Suppressor macrophage treated with lipopolysaccharide for 4 hours (primary cell): ENCODE measurements around the gene MSI2.

Source experiments
- DNase-seq: peaks from one replicate; pipeline ENCODE4 v3.0.0-alpha.2; 2020

MSI2 gene

DNA sequence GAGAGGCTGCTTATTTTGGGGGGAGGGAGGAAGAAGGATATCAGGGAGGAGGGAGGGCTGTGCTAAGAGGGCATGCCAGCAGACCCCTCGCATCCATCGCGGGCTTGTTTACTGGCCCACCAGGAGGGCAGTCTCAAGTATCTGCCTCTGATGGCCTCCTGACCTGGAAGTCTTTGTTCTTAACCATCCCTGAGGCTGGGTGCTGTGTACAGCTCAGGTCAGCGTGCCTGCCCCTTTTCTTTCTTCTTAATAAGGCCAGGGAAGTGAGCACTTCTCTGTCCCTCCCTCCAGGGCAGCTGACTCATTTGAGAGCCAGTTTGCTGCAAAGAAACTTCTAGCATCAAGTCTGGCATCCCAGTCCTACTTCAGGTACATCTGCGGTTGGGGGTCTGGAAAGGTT is 331.8 kb downstream of the MSI2 start:
- DNase-seq: no peak

DNA sequence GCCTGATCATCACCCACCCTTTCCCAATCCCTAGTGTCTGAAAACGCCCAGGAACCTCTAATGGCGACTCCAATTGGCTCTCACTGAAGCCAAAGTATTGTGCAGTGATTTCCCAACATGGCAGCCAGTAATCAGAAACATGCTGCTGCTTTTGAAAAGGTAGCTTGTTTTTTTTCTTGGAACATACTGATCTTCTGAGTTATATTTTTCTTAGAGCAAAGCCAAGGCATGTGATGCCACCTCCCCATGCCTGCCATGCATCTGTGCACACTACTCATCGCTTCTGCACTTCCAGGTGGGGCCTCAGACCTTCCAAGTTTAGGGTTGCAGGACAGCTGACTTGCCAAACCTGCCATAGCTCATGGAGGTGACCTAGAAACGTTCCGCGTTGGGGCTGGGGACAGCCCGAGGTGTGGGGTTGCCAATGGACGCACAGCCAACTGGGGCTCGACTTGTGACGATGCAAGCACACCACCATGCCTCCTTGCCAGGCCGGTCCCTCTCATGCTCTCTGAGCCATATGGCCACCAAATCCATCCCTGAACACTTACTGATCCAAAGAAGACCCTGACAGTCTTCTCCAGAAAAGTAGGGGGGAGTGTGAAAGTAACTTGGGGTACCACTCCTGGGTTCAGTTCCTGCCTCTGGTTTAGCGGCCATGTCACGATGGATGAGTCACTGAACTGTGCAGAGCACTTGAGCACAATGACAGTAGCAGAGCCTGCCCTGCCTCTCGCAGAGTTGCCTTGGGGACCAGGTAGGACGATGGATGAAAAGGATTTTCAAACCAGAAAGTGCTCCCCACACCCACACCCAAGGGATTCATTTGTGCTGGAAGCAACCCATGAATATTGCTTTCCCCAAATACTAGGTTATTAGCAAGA is 333.1 kb downstream of the MSI2 start:
- no peak for DNase-seq

DNA sequence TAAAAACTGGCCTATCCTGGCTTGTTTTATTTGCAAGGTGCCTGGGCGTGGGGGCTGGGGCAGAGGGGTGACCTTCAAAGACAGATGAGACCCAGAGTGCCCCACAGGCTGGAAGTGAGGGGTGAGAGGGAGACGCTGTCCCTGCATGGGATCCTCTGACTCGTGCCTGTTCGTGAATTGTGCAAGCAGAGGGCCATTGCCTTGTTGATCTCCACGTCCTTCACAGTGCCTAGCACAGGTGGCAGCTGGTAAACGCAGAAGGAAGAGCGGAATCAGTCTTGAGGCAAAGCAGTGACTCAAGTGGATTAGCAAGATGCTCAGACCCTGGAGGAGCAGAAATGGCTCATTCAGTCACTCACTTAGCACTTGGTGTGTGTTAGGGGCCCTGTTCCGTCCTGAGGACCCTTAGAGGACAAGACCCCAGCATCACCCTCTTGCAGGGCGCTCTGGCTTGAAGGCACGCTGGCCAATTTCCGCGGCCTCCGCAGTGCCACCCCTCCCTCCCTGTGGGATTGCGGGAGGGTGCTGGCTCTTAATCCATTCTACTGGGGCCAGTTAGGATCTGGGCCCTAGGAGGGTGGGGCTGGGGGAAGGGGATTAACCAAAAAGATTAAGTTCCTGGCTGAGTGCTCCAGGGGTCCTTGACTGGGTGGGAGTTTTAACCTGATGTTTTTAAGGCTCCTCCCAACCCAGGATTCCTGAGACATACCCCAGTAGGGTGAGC is 337.6 kb downstream of the MSI2 start:
- DNase-seq: no peak

DNA sequence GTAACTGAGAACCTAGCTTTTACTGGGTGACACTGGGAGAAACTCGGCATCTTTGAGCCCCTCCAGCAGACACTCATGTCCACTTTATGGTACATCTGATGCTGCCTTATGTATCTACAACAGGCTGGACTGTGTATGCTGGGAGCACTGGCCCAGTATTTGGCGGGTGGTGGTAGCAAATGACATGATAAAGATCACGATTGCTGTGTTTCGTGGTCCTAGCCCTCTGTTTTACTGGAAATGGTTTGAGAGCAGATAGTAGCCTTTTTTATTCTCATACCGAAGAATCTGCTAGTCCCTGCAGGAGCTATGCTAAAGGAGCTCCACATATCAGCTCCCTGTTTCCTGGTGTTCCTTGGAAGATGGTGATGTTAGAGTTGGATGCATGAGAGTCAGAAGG is 338.4 kb downstream of the MSI2 start:
- DNase-seq: no peak

DNA sequence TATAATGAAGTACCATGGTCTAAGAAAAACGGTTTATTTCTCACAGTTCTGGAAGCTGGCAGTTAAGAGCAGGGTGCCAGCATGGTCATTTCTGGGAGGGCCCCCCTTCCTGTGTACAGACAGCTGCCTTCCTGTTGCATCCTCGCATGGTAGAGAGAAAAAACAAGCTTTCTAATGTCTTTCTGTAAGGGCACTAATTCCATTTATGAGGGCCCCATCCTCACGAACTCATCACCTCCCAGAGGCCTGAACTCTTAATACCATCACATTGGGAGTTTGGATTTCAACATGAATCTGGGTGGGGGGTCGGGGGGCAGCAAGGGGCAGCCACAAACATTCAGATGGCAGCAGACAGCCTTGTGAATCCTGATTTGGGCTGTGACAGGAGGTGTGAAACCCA is 339.1 kb downstream of the MSI2 start:
- no peak for DNase-seq

DNA sequence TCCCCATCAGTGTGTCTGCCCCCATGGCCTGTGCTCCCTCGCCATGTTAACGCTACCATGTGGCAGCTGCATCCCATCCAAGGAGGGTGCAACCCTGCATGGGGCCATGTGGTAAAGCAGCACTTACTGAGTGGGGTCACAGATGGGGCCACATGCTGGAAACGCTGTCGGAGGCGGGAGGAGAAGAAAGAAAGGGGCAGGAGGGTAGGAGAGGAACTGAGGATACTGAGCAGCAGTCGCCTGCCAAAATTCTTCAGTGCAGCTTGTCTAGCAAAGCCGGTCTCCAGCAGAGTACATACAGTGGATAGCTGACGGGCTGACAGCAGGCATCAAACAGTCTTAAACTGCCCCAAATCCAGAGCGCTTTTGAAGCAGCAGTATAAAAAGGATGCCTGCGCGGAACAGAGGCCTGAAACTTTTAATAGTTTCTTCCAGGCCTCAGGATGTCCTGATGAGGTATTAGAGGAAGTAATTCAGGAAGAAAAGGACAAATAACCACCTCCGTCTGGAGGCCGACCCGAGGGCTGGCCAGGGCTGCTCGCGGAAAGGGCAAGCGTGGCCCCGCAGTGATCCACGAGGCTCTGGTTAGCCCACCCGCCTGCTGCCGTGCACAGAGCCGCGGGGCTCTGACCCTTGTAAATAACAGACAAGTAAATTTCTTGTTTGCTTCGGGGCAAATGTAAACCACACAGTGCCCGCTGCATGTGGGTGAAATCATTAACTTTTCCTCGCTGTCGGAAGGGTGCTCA is 339.8 kb downstream of the MSI2 start:
- no peak for DNase-seq

DNA sequence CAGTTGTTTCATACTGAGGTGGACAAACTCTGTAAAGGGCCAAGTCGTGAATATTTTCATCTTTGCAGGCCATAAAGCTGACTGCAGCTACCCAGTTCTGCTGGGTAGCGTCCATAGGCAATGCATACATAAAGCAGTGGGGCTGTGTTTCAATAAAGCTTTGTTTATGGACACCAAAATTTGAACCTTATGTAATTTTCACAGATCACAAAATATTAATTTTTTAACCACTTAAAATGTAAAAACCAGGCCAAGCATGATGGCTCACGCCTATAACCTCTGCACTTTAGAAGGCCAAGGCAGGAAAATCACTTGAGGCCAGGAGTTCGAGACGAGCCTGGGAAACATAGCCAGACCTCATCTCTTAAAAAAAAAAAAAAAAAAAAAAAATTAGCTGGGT is 340.8 kb downstream of the MSI2 start:
- no peak for DNase-seq

DNA sequence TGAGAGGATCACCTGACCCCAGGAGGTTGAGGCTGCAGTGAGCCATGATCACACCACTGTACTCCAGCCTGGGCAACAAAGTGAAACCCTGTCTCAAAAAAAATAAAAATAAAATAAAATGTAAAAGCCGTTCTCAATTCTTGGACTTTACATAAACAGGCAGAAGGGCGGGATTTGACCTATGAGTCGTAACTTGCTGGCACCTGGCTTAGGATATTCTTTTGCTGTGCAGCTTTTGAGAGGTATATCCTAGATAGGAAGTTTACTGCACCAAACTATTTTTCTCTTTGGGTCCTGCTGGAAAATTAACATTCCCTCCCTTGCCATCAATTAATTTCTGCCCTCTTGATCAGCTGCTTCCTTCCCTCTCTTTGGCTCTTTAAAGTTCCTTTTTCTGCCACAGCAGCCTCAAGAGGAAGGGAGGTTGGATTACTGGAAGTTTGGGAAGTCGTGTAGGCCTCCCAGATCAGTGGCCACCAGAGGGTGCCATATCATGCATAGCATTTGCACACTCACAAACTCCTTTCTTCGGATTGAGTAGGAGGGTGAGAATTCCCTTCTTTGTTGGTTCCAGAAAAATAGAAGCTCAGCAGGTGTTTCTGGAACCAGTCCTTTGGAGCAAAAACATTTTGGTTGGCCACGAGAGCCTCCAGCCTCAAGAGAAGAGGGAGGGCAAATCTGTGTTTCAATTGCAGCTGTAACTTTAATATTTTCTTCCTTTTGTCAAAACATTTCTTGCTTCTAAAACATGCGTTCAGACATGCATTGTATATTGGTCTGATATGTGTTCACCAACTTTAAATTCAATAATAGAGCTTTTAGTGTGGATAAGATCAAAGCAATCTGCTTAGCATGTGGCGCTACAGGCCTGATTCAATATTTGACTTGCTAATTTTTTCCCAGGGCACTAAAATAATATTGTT is 341.5 kb downstream of the MSI2 start:
- DNase-seq: peak; percentile 73

DNA sequence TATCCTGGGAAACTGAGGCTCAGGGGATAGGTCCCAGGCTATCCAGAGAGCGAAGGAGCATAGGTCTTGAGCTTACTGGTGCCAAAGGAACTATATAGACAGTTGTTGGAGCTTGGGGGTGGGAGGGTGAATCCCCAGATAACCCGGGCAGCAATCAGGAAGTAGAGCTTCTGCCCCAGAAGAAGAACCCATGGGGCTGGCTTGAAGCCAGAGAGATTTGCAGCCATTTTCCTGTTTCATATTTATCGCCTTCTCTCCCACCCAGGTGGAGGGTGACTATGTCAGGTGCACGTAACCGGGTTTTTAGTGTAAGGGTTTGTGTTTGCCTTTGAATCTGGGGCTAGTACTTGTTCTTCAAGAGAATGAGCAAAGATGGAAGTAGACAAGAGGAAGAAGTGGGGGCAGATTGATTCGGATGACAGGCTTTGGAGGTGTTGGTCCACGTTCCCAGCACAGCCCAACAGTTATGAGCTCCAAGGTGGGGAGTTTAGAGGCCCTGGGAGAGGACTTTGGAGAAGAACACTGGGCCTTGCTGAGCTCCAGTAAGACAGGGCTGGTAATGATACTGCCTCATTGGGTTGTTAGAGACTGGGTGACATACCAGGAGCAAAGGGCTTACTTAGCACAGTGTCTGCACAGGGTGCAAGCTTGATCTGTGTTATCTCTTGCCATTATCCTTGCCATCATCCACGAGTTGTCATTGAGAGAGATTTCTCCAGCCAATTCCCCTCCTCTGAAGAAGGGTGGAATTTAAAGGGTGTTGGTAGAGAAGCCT is 343.1 kb downstream of the MSI2 start:
- DNase-seq: peak; percentile 64

DNA sequence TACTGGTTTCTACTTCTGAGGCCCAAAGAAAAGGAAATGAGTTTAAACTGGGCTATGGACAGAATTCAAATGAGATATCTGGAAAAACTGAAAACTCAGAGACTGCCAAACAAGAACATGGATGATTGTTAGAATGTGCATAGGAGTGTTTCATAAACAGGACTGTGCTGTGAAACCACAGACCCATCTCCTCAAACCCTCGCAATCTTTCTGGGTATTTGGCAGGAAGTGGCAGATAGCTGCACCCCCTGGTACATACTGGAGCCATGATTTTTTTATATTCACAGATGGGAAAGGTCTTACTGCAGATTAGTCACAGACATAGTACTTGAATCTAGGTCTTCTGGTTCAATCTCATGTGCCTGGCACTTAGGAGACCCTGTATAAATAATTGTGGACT is 343.8 kb downstream of the MSI2 start:
- DNase-seq: no peak

DNA sequence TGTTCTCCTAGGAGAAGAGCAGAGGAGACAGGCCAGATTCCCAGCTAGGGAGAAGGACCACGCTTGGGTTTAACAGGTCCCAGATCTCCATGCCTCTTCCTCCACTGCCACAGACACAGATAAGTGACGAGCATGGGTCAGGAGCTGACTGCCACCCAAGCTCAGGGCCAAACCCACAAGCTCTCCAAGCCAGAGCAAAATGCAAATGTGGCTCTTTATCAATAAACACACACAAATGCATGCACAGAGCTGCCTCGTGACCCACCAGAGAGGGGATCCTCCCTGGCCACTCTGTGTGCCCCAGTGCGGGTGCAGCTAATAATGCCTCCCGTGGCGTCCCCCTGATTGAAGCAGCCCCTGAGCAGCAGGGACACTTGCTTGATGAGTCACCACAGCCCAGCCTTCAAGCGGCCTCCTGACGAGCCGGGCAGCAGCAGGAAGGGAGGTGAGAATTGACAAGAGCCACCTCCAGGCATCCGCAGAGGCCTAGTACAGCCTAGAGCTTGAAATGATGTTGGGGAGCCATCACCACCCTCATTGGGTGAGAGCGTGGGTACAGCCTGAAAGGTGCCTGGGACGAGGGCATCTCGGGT is 344.9 kb downstream of the MSI2 start:
- no peak for DNase-seq

DNA sequence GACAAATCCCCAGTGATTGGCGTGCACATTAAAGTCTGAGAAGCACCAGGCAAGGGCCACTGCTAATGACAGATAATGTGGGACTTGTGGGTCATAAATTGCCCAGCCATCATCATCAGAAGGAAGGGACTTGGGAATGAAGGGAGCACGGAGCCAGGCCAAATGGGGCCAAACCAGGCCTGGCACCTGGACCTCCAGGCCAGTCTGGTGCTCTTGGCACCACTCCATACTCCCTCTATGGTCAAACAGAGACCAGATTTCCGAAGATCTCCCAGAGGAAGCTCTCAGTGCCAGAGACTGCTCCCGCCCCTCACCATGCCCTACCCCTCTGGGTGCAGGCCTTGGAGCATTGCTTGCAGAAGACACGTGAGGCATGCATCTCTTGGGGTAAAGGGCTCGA is 346.6 kb downstream of the MSI2 start:
- DNase-seq: no peak

DNA sequence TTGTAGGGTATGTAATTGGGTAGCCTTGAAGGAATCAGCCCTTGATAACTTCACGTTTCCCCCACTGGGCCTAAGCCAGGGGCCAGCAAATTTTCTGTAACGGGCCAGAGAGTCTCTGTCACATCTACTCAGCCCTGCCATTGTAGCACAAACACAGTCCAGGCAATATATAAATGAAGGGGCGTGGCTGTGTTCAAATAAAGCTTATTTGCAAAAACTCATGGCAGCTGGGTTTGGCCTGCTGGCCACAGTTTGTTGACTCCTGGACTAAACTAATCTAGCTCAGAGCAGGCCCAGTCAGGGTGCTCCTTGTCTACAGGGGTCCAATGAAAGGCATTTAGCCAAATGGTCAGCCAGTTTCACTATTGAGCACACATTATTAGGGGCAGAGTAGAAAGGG is 347.2 kb downstream of the MSI2 start:
- no peak for DNase-seq

DNA sequence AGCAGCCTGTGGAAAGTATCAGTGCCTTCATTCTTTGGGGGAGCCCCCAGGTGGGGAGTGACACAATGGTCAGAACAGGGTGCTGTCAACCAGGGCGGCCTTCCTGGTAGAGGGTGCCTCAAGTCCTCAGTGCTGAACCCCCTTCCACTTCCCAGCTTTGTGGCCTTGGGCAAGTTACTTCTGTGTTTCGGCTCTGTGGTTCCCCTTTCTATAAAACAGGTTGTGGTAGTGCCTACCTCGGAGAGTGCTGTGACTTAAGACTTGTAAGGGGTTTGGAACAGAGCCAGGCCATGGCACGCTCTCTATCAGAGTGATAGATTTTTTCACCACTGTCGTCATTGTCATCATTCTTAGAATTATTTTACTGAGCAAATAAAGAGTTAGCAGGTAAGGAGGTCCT is 347.7 kb downstream of the MSI2 start:
- DNase-seq: peak; percentile 65

DNA sequence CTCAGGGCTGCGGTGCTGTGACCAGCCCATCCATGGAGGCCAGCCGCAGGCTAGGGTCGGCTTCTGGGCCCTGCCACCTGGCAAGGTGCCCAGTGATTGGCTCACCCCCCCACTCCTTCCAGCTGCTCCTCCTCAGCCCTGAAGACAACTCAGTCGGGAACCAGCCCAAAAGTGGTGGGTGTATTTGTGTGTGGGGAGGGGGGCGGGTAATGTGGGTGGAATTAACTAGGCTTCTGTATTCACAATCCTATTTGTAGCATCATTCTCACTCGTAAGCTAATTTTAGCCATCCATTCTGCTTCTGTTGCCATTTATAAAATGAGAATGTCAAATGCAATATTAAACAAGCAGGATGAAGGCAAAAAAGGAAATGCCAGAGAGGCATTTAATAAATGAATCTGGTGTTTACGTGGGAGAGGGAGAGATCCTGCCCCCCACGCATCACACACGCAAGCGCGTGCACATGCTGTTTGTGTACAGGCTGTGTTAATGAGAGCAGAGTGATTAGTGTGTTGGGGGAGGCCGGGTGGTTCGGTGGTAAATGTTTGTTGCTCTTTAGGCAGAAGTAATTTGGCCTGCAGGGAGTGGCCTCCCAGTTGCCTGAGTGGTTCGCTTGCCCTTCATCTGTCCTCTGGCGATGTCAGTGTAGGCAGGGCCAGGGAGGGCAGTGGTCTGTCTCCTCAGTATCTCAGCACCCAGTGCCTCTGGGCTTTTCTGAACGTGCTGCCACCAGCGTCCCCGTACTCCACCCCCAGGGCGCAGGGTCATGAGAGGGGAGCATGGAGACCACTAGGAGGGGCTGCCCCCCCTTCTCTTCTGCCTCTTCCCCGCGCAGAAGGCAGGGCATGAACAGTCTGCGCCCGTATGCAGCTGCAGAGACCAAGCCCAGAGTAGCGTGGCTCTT is 348.7 kb downstream of the MSI2 start:
- no peak for DNase-seq

DNA sequence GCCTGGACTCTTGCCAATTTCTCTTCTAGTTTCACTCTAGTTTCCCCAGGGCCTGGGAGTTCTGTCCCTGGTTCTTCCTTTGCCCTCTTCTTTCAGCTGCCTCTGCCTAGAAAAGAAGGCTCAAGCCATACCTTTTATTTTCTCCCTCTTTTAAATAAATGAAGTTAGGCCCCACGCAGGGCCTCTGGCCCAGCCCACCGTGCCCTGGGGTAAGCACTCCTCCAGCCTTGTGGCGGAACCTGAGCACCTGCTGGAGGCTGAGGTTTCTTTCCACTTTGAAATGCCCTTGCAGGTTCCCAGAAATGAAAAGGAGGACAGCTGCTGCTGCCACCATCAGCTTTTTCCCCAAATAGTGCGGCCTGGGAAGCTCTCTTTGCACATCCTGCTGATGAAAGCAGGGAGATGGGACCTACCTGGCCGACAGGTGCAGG is 349.4 kb downstream of the MSI2 start:
- DNase-seq: peak; percentile 90

DNA sequence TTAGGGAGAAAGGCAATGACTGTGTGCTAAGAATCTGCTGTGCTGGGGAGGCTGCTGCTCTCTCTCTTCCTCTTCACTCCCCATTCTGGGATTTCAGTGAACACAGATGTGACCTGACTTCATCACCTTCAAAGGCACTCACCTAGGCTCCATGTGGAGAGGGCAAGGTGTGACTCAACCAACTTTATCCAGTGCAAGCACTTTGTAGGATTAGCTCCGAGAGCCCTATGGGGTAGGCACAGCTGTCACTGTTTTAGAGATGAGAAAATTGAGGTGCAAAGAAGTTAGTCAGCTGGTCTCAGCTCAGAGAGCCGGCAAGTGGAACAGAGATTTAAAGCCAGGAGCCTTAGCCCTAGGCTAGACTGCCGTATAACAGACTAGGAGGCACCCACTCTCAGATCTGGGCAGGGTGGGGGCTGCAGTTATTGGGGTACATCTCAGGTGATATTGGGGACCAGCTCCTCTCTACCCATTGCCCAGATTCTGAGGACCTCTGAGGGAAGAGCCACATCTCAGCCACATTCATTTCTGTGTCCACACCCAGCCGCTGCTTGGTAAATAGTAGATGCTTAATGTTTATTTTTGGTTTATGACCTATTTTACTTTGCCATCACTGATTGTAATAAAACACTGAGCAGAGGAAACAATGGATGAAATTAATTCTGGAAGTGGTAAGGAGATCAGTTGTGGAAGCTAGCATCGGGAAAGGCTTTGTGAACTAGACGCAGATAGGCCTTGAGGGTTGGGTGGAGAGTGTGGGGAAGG is 350.0 kb downstream of the MSI2 start:
- no peak for DNase-seq

DNA sequence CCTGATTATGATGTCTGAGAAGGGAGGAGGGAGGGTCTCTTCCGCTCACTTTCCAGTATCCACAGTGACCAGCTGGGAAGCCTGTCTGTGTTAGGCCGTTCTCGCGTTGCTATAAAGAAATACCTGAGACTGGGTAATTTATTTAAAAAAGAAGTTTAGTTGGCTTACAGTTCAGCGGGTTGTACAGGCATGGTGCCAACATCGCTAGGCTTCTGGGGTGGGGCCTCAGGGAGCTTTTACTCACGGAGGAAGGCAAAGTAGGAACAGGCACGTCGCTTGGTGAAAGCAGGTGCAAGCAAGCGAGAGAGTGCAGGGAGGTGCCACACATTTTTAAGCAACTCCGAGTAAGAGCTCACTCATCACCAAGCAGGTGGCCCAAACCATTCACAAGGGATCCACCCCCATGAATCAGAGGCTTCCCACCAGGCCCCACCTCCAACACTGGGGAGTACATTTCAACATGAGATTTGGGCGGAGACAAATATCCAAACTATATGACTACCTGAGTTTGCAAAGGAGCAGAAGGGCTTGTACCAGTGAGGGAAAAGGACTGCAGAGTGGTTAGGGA is 351.3 kb downstream of the MSI2 start:
- no peak for DNase-seq
